ENCODE data around the gene EPHB1.

The EPHB1 gene

DNA sequence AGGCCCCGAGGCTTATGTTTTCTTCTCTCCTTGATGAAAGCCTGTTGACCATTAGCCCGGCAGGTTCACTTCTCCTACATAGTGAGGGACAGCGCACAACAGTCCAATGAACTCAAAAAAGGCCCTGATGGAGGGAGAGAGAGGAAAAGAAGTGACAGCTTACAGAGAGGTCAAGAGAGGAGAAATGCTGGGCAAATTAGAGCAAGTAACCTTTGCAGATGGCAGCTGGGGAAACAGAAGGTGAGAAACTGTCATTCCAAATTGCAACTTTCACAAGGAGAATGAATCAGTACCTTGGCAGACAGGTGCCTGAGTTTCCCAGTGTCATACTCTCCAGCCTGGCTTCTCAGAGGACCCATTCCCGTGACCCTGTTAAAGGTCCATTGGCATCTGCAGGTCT lies 252.0 kb downstream of the EPHB1 start:
- Histone ChIP-seq H3K9me3 (ENCODE audit: low read length) (no peaks in the 10 kb centered on the region), H3K4me2 (ENCODE audit: low read length) (no peak overlapping the region), H3K9ac (ENCODE audit: low read length) (no peak overlapping the region), H4K20me1 (ENCODE audit: insufficient read depth, low read length) (no peaks in the 10 kb centered on the region), H3K4me3 (ENCODE audit: low read depth, low read length, poor library complexity, severe bottlenecking) (no peak overlapping the region), H3F3A (ENCODE audit: insufficient read depth, low read length) (no peaks in the 10 kb centered on the region), H3K27me3 (ENCODE audit: insufficient read depth, low read length) (no peaks in the 10 kb centered on the region), H3K4me1 (ENCODE audit: insufficient read depth, low read length, severe bottlenecking) (no peaks in the 10 kb centered on the region), H3K27ac (ENCODE audit: low read depth, low read length, poor library complexity, severe bottlenecking) (no peak overlapping the region), H3K36me3 (ENCODE audit: insufficient read depth, low read length) (no peaks in the 10 kb centered on the region), H3K79me2 (ENCODE audit: insufficient read depth, low read length) (no peaks in the 10 kb centered on the region), H2AFZ (ENCODE audit: low read length) (no peak overlapping the region), H3K9me2 (ENCODE audit: low read depth, low read length) (no peaks in the 10 kb centered on the region)
- no peak for TF ChIP-seq EZH2 (IDR thresholded peaks at IDR 0.05; ENCODE audit: borderline replicate concordance, low read length)

DNA sequence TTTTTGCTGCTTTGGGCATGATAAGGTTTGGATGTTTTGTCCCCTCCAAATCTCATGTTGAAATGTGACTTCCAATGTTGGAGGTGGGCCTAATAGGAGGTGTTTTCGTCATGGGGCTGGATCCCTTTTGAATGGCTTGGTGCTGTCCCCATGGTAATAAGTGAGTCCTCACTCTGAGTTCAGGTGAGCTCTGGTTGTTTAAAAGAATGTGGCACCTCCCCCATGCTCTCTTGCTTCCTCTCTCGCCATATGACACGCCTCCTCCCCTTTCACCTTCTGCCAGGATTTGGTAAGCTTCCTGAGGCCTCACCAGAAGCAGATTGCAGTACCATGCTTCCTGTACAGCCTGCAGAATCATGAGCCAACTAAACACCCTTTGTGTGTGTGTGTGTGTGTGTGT lies 255.5 kb downstream of the EPHB1 start:
- H3K9me3 ChIP-seq (ENCODE audit: low read length): no peaks in the 10 kb centered on the region
- no peak overlapping the region for H3K9ac ChIP-seq (ENCODE audit: low read length)
- no peaks in the 10 kb centered on the region for H3K79me2 ChIP-seq (ENCODE audit: insufficient read depth, low read length)
- H3K4me3 ChIP-seq (ENCODE audit: low read depth, low read length, poor library complexity, severe bottlenecking): no peak overlapping the region
- no peak overlapping the region for H2AFZ ChIP-seq (ENCODE audit: low read length)
- no peaks in the 10 kb centered on the region for H4K20me1 ChIP-seq (ENCODE audit: insufficient read depth, low read length)
- H3F3A ChIP-seq (ENCODE audit: insufficient read depth, low read length): no peaks in the 10 kb centered on the region
- no peak overlapping the region for H3K27ac ChIP-seq (ENCODE audit: low read depth, low read length, poor library complexity, severe bottlenecking)
- TF ChIP-seq, protein P1, sequence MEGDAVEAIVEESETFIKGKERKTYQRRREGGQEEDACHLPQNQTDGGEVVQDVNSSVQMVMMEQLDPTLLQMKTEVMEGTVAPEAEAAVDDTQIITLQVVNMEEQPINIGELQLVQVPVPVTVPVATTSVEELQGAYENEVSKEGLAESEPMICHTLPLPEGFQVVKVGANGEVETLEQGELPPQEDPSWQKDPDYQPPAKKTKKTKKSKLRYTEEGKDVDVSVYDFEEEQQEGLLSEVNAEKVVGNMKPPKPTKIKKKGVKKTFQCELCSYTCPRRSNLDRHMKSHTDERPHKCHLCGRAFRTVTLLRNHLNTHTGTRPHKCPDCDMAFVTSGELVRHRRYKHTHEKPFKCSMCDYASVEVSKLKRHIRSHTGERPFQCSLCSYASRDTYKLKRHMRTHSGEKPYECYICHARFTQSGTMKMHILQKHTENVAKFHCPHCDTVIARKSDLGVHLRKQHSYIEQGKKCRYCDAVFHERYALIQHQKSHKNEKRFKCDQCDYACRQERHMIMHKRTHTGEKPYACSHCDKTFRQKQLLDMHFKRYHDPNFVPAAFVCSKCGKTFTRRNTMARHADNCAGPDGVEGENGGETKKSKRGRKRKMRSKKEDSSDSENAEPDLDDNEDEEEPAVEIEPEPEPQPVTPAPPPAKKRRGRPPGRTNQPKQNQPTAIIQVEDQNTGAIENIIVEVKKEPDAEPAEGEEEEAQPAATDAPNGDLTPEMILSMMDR (IDR thresholded peaks at IDR 0.05; ENCODE audit: low read length): no peak
- TF ChIP-seq EZH2 (IDR thresholded peaks at IDR 0.05; ENCODE audit: borderline replicate concordance, low read length): no peak
- H3K9me2 ChIP-seq (ENCODE audit: low read depth, low read length): no peaks in the 10 kb centered on the region
- no peaks in the 10 kb centered on the region for H3K36me3 ChIP-seq (ENCODE audit: insufficient read depth, low read length)
- H3K4me1 ChIP-seq (ENCODE audit: insufficient read depth, low read length, severe bottlenecking): no peaks in the 10 kb centered on the region
- no peak overlapping the region for H3K4me2 ChIP-seq (ENCODE audit: low read length)
- H3K27me3 ChIP-seq (ENCODE audit: insufficient read depth, low read length): no peaks in the 10 kb centered on the region

DNA sequence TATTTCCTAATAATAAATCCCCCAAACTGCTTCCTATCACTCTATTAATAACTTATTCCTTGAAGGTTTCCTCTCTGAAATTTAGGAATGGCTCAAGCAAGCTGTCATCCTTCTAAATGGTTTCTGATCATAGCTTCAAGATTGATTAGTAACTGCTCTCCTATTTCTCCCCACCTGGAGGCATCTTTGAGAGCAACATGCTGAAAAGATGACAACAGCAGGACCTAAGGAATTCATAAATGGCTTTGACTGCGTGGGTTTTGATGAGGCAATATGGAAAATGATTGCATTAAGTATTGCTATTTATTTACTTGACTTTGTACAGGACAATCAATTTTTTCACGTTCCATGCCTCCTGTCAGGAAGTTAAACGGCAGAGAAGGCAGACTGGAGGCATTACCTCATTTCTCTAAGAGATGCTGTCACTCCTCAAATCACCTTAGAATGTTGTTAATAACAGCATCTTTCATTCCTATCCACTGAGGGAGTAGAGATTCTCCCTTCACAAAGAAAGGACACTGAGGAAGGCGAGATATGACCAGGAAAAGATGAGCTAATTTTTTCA lies 256.4 kb downstream of the EPHB1 start:
- no peaks in the 10 kb centered on the region for H3F3A ChIP-seq (ENCODE audit: insufficient read depth, low read length)
- no peaks in the 10 kb centered on the region for H3K79me2 ChIP-seq (ENCODE audit: insufficient read depth, low read length)
- no peak overlapping the region for H3K9ac ChIP-seq (ENCODE audit: low read length)
- H3K9me3 ChIP-seq (ENCODE audit: low read length): no peaks in the 10 kb centered on the region
- H3K9me2 ChIP-seq (ENCODE audit: low read depth, low read length): no peaks in the 10 kb centered on the region
- H3K4me1 ChIP-seq (ENCODE audit: insufficient read depth, low read length, severe bottlenecking): no peaks in the 10 kb centered on the region
- no peak overlapping the region for H3K4me2 ChIP-seq (ENCODE audit: low read length)
- no peaks in the 10 kb centered on the region for H3K27me3 ChIP-seq (ENCODE audit: insufficient read depth, low read length)
- TF ChIP-seq, protein P1 (IDR thresholded peaks at IDR 0.05; ENCODE audit: low read length): no peak
- no peak for TF ChIP-seq EZH2 (IDR thresholded peaks at IDR 0.05; ENCODE audit: borderline replicate concordance, low read length)
- no peak overlapping the region for H2AFZ ChIP-seq (ENCODE audit: low read length)
- H3K36me3 ChIP-seq (ENCODE audit: insufficient read depth, low read length): no peaks in the 10 kb centered on the region
- H3K4me3 ChIP-seq (ENCODE audit: low read depth, low read length, poor library complexity, severe bottlenecking): no peak overlapping the region
- H3K27ac ChIP-seq (ENCODE audit: low read depth, low read length, poor library complexity, severe bottlenecking): no peak overlapping the region
- no peaks in the 10 kb centered on the region for H4K20me1 ChIP-seq (ENCODE audit: insufficient read depth, low read length)

DNA sequence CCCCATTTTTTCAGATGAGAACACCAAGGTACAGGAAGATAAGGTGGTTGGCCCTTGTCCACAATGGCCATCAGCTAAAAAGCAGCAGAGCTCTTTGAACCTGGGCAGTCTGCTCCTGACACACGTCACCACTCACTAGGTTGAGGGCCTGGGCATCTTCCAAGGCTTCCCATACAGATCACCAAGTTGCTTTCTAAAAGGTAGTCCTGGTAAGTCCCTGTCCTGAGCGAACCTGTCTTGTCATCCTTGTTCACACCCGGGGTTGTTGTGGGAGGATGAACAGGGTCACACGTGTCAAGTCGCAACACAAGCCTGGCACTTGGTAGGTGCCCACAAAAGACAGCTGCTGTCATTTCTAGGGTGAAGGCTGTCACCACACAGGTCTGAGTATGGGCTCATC lies 260.4 kb downstream of the EPHB1 start:
- TF ChIP-seq, protein P1 (IDR thresholded peaks at IDR 0.05; ENCODE audit: low read length): no peak
- no peak for TF ChIP-seq EZH2 (IDR thresholded peaks at IDR 0.05; ENCODE audit: borderline replicate concordance, low read length)
- H3K9ac ChIP-seq (ENCODE audit: low read length): no peak overlapping the region
- no peak overlapping the region for H3K4me2 ChIP-seq (ENCODE audit: low read length)
- H3K79me2 ChIP-seq (ENCODE audit: insufficient read depth, low read length): no peaks in the 10 kb centered on the region
- no peaks in the 10 kb centered on the region for H3K9me2 ChIP-seq (ENCODE audit: low read depth, low read length)
- H4K20me1 ChIP-seq (ENCODE audit: insufficient read depth, low read length): no peaks in the 10 kb centered on the region
- no peak overlapping the region for H3K4me3 ChIP-seq (ENCODE audit: low read depth, low read length, poor library complexity, severe bottlenecking)
- H3K27ac ChIP-seq (ENCODE audit: low read depth, low read length, poor library complexity, severe bottlenecking): no peak overlapping the region
- H3K36me3 ChIP-seq (ENCODE audit: insufficient read depth, low read length): no peaks in the 10 kb centered on the region
- no peaks in the 10 kb centered on the region for H3K27me3 ChIP-seq (ENCODE audit: insufficient read depth, low read length)
- H3K9me3 ChIP-seq (ENCODE audit: low read length): no peaks in the 10 kb centered on the region
- no peaks in the 10 kb centered on the region for H3F3A ChIP-seq (ENCODE audit: insufficient read depth, low read length)
- H2AFZ ChIP-seq (ENCODE audit: low read length): no peak overlapping the region
- no peaks in the 10 kb centered on the region for H3K4me1 ChIP-seq (ENCODE audit: insufficient read depth, low read length, severe bottlenecking)
